Activated CD4-positive, CD25-positive, alpha-beta regulatory T cell treated with anti-CD3 and anti-CD28 coated beads, Interleukin-2, amount 50 U/mL, for 16 hours (primary cell): ENCODE data around the gene TNIP1.

Experiments
- DNase-seq: peaks from one replicate; pipeline ENCODE4 v3.0.0-alpha.2; 2020; ENCODE audit warnings: low read depth, low spot score

The TNIP1 gene

GRCh38 chr5:151002250-151002649 lies 78.6 kb downstream of the TNIP1 start:
- DNase-seq: no peak

GRCh38 chr5:151001436-151001835 lies 79.4 kb downstream of the TNIP1 start:
- no peak for DNase-seq

- DNase-seq: no peak
Measured at GRCh38 chr5:150999704-151000442, 81.0 kb downstream of the TNIP1 start.

GRCh38 chr5:150993826-150994412 lies 86.9 kb downstream of the TNIP1 start:
- DNase-seq: no peak

- DNase-seq: no peak
Measured at GRCh38 chr5:150993422-150993821, 87.4 kb downstream of the TNIP1 start.

- DNase-seq: no peak
Measured at GRCh38 chr5:150992705-150993104, 88.1 kb downstream of the TNIP1 start.

- DNase-seq: no peak
Measured at GRCh38 chr5:150989695-150990094, 91.1 kb downstream of the TNIP1 start.

GRCh38 chr5:150987746-150988145 lies 93.1 kb downstream of the TNIP1 start:
- DNase-seq: no peak
